ENCODE measurements around the gene NFATC2.

NFATC2 gene

DNA sequence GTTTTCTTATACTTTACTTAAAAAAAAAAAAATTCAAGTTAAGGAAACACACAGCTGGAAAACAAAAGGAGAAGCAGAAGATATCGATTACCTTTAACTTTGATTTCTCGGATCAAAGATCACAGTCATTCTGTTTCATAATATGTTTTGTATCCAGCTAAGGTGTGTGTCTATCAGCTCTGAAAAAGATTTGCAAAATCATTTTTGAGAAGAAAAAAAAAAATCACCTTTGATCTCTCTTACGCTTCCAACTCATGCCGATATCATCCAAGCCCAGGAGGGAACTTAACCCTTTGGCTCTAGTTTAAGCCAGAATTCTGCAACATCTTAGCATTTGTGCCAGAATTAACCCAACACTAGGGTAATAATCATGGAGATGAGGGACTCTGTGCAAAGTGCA is 144.0 kb downstream of the NFATC2 start:
- Histone ChIP-seq H3K27ac (ENCODE audit: low read depth, low read length) (no peak overlapping the region), H3K27me3 (ENCODE audit: insufficient read depth, low read length) (no peaks in the 10 kb centered on the region), H3K79me2 (ENCODE audit: control insufficient read depth, insufficient read depth, low read length, unreplicated experiment) (no peaks in the 10 kb centered on the region), H2AFZ (ENCODE audit: low read length, unreplicated experiment) (no peak overlapping the region), H3K4me1 (ENCODE audit: control insufficient read depth, insufficient read depth, low read length, unreplicated experiment) (no peaks in the 10 kb centered on the region), H3K4me3 (ENCODE audit: low read depth, low read length) (no peak overlapping the region), H3K36me3 (ENCODE audit: insufficient read depth, low read length) (no peaks in the 10 kb centered on the region)

DNA sequence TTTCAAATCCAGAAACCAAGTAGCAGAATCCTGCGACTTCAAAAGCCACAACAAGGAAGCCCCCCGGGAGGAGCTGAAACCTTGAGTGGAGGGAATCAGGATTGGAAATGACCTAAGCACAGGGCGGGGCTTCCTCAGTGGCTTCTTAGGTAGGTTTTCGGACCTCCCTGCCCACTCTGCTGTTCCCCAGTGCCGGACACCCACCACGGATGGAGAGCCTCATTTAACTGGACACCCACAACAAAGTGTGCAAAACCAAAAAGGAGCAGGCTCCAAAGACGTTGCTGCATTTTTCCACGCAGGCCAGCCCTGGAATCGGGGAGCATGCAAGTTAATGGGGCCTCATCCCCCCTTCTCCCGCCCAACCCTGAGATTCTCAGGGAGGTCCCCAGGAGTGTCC is 144.4 kb downstream of the NFATC2 start:
- H3K27me3 ChIP-seq (ENCODE audit: insufficient read depth, low read length): no peaks in the 10 kb centered on the region
- no peak overlapping the region for H3K27ac ChIP-seq (ENCODE audit: low read depth, low read length)
- no peak overlapping the region for H2AFZ ChIP-seq (ENCODE audit: low read length, unreplicated experiment)
- no peaks in the 10 kb centered on the region for H3K36me3 ChIP-seq (ENCODE audit: insufficient read depth, low read length)
- no peaks in the 10 kb centered on the region for H3K4me1 ChIP-seq (ENCODE audit: control insufficient read depth, insufficient read depth, low read length, unreplicated experiment)
- H3K4me3 ChIP-seq (ENCODE audit: low read depth, low read length): no peak overlapping the region
- H3K79me2 ChIP-seq (ENCODE audit: control insufficient read depth, insufficient read depth, low read length, unreplicated experiment): no peaks in the 10 kb centered on the region

- Histone ChIP-seq H3K79me2 (ENCODE audit: control insufficient read depth, insufficient read depth, low read length, unreplicated experiment) (no peaks in the 10 kb centered on the region), H3K27ac (ENCODE audit: low read depth, low read length) (no peak overlapping the region), H3K36me3 (ENCODE audit: insufficient read depth, low read length) (no peaks in the 10 kb centered on the region), H3K4me1 (ENCODE audit: control insufficient read depth, insufficient read depth, low read length, unreplicated experiment) (no peaks in the 10 kb centered on the region), H2AFZ (ENCODE audit: low read length, unreplicated experiment) (no peak overlapping the region), H3K27me3 (ENCODE audit: insufficient read depth, low read length) (no peaks in the 10 kb centered on the region), H3K4me3 (ENCODE audit: low read depth, low read length) (no peak overlapping the region)
Observed at GRCh38 chr20:51397137-51397536, 145.4 kb downstream of the NFATC2 start.

- Histone ChIP-seq H3K36me3 (ENCODE audit: insufficient read depth, low read length) (no peaks in the 10 kb centered on the region), H2AFZ (ENCODE audit: low read length, unreplicated experiment) (no peak overlapping the region), H3K4me3 (ENCODE audit: low read depth, low read length) (no peak overlapping the region), H3K79me2 (ENCODE audit: control insufficient read depth, insufficient read depth, low read length, unreplicated experiment) (no peaks in the 10 kb centered on the region), H3K4me1 (ENCODE audit: control insufficient read depth, insufficient read depth, low read length, unreplicated experiment) (no peaks in the 10 kb centered on the region), H3K27ac (ENCODE audit: low read depth, low read length) (no peak overlapping the region), H3K27me3 (ENCODE audit: insufficient read depth, low read length) (no peaks in the 10 kb centered on the region)
Observed at GRCh38 chr20:51396365-51396909, 146.1 kb downstream of the NFATC2 start.

DNA sequence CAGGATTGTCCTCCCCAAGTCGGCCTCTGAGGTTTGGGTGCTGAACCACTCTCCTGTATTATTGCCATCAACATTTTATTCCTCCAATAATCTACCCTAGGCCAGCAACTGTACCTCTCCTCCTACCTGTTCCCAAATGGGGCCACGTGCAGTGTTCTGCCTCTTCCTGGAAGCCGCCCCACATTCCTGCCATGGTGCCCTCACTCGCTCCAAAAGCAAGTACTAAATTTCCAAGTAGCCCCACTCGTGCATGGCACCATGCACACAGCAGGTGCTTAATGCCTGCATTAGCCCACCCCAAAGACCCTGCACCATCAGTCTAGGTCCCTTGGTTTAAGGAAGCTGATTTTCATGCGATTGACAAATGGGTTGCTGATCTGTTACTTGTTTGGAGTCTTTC is 147.8 kb downstream of the NFATC2 start:
- no peak overlapping the region for H2AFZ ChIP-seq (ENCODE audit: low read length, unreplicated experiment)
- H3K79me2 ChIP-seq (ENCODE audit: control insufficient read depth, insufficient read depth, low read length, unreplicated experiment): no peaks in the 10 kb centered on the region
- no peaks in the 10 kb centered on the region for H3K36me3 ChIP-seq (ENCODE audit: insufficient read depth, low read length)
- no peaks in the 10 kb centered on the region for H3K27me3 ChIP-seq (ENCODE audit: insufficient read depth, low read length)
- H3K4me1 ChIP-seq (ENCODE audit: control insufficient read depth, insufficient read depth, low read length, unreplicated experiment): no peaks in the 10 kb centered on the region
- no peak overlapping the region for H3K27ac ChIP-seq (ENCODE audit: low read depth, low read length)
- no peak overlapping the region for H3K4me3 ChIP-seq (ENCODE audit: low read depth, low read length)

- Histone ChIP-seq H3K27ac (ENCODE audit: low read depth, low read length) (no peak overlapping the region), H2AFZ (ENCODE audit: low read length, unreplicated experiment) (no peak overlapping the region), H3K36me3 (ENCODE audit: insufficient read depth, low read length) (no peaks in the 10 kb centered on the region), H3K27me3 (ENCODE audit: insufficient read depth, low read length) (no peaks in the 10 kb centered on the region), H3K79me2 (ENCODE audit: control insufficient read depth, insufficient read depth, low read length, unreplicated experiment) (no peaks in the 10 kb centered on the region), H3K4me3 (ENCODE audit: low read depth, low read length) (no peak overlapping the region), H3K4me1 (ENCODE audit: control insufficient read depth, insufficient read depth, low read length, unreplicated experiment) (peaks cover 6% of the 10 kb centered on the region)
Observed at GRCh38 chr20:51393571-51393970, 148.9 kb downstream of the NFATC2 start.

DNA sequence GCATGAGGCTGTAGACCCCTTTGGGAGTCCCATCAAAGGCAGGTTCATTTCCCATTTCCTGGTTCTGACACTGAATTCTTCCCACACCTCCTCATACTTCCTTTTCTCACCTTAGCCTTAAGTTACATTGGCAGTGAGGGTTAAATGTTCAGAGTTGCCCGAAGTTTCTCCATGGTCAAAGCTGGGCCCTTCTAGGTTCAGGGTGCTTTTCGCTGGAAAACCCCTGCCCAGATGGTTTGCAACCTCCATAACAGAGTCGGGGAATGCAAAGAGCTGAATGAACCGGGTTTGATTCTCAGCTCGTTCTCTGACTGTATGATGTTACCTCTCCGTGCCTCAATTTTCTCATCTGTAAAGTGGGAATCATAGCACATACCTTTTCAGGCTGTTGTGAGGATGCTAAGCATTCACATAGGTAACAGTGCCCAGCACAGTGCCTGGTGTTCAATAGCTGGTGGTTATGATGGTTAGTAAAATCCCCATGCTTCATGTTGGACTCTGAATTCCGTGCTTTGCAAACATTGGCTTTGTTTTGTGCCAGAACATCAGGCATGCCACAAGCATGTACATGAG is 149.8 kb downstream of the NFATC2 start:
- no peaks in the 10 kb centered on the region for H3K36me3 ChIP-seq (ENCODE audit: insufficient read depth, low read length)
- no peak overlapping the region for H3K4me3 ChIP-seq (ENCODE audit: low read depth, low read length)
- no peaks in the 10 kb centered on the region for H3K79me2 ChIP-seq (ENCODE audit: control insufficient read depth, insufficient read depth, low read length, unreplicated experiment)
- no peak overlapping the region for H2AFZ ChIP-seq (ENCODE audit: low read length, unreplicated experiment)
- no peak overlapping the region for H3K27ac ChIP-seq (ENCODE audit: low read depth, low read length)
- no peaks in the 10 kb centered on the region for H3K27me3 ChIP-seq (ENCODE audit: insufficient read depth, low read length)
- peaks cover 8% of the 10 kb centered on the region for H3K4me1 ChIP-seq (ENCODE audit: control insufficient read depth, insufficient read depth, low read length, unreplicated experiment)

GRCh38 chr20:51391926-51392325 is 150.6 kb downstream of the NFATC2 start:
- Histone ChIP-seq H3K36me3 (ENCODE audit: insufficient read depth, low read length) (no peaks in the 10 kb centered on the region), H3K4me3 (ENCODE audit: low read depth, low read length) (no peak overlapping the region), H3K4me1 (ENCODE audit: control insufficient read depth, insufficient read depth, low read length, unreplicated experiment) (peaks cover 8% of the 10 kb centered on the region), H3K27me3 (ENCODE audit: insufficient read depth, low read length) (no peaks in the 10 kb centered on the region), H3K27ac (ENCODE audit: low read depth, low read length) (no peak overlapping the region), H3K79me2 (ENCODE audit: control insufficient read depth, insufficient read depth, low read length, unreplicated experiment) (no peaks in the 10 kb centered on the region), H2AFZ (ENCODE audit: low read length, unreplicated experiment) (no peak overlapping the region)

- no peaks in the 10 kb centered on the region for H3K27me3 ChIP-seq (ENCODE audit: insufficient read depth, low read length)
Observed at GRCh38 chr20:51389543-51390264, 152.8 kb downstream of the NFATC2 start.

DNA sequence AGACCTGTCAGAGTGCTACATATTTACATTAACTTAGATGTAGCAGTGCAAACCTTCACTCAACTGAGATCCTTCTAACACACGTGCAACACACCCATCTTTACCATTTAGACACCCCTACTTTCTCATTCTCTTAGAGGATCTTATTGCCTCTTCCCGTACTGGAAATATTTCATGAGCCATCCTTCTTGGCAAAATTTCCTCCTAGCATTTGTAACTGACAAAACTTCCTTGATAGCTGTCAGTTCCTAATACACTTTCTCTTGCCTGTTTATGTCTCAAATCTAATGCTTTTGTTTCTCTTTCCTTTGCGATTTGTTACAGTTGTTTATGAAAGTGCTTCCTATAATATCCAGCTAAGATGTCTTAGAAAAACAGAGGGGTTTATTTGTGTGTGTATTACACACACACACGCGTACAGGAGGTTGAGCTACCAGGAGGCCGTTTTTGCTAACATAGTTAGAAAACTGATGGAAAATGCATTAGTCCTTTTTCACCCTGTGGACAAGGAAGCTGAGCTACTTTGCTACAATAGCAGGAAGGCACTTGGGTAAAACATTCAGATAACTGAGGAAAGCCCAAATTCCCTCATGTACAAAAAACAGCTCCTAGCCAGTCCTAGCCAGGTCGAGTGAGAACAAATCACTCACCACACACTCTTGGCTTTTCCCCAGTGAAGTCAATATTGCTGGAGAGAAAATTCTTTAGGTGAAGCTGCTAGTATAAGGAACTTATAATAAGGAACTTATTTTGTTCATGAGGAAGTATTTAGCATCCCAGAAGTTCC is 153.6 kb downstream of the NFATC2 start:
- H3K27ac ChIP-seq (ENCODE audit: low read depth, low read length): no peak overlapping the region
- no peak overlapping the region for H3K4me3 ChIP-seq (ENCODE audit: low read depth, low read length)
- H2AFZ ChIP-seq (ENCODE audit: low read length, unreplicated experiment): peak overlapping the region; percentile 4
- no peaks in the 10 kb centered on the region for H3K27me3 ChIP-seq (ENCODE audit: insufficient read depth, low read length)
- peaks cover 8% of the 10 kb centered on the region for H3K4me1 ChIP-seq (ENCODE audit: control insufficient read depth, insufficient read depth, low read length, unreplicated experiment)
- no peaks in the 10 kb centered on the region for H3K79me2 ChIP-seq (ENCODE audit: control insufficient read depth, insufficient read depth, low read length, unreplicated experiment)
- no peaks in the 10 kb centered on the region for H3K36me3 ChIP-seq (ENCODE audit: insufficient read depth, low read length)

More at GRCh38 chr20:51389543-51390264, 152.8 kb downstream of the NFATC2 start:
- no peaks in the 10 kb centered on the region for H3K79me2 ChIP-seq (ENCODE audit: control insufficient read depth, insufficient read depth, low read length, unreplicated experiment)
- H3K36me3 ChIP-seq (ENCODE audit: insufficient read depth, low read length): no peaks in the 10 kb centered on the region
- no peak overlapping the region for H3K27ac ChIP-seq (ENCODE audit: low read depth, low read length)
- H2AFZ ChIP-seq (ENCODE audit: low read length, unreplicated experiment): no peak overlapping the region
- no peak overlapping the region for H3K4me3 ChIP-seq (ENCODE audit: low read depth, low read length)
- H3K4me1 ChIP-seq (ENCODE audit: control insufficient read depth, insufficient read depth, low read length, unreplicated experiment): peaks cover 8% of the 10 kb centered on the region

Measured in ACC112 (cell line).